Esophagus muscularis mucosa (tissue), 4 donors: Measurements from ENCODE around the gene STK35. TPM values are rescaled to one million over a fixed set of nuclear protein-coding genes. Genes with fewer than 3 reads are reported as not detected.
A peak's percentile ranks its signal among the peaks of the same experiment; 100 is the strongest.

Experiments
- DNase-seq: peaks from one replicate; pipeline ENCODE4 v3.0.0-alpha.2; 2017; ENCODE audit errors: extremely low spot score
- H3K27ac ChIP-seq, 4 donors: fragments of 200-600 bp; sonication (generic); replicated peaks in 1 of 4; 1 replicate in 3 of 4; 2 replicates in 1 of 4; pipeline ENCODE4 v1.5.1; 2016 to 2019; ENCODE audit warnings: mild to moderate bottlenecking in 1 of 4
- H3K27me3 ChIP-seq, 4 donors: fragments of 200-600 bp; sonication (generic); one replicate each; pipeline versions ENCODE4 v1.5.1 to v1.6.0; 2016 to 2019
- H3K36me3 ChIP-seq, 4 donors: fragments of 200-600 bp; sonication (generic); one replicate each; pipeline ENCODE4 v1.5.1; 2016 to 2019
- H3K4me1 ChIP-seq, 4 donors: fragments of 200-600 bp; sonication (generic); one replicate each; pipeline ENCODE4 v1.5.1; 2016 to 2019
- H3K4me3 ChIP-seq, 4 donors: fragments of 200-600 bp; sonication (generic); 1 replicate in 2 of 4; 2 replicates in 2 of 4; pipeline ENCODE4 v1.5.1; 2016 to 2019; ENCODE audit warnings: mild to moderate bottlenecking in 4 of 4, moderate library complexity in 1 of 4
- H3K9me3 ChIP-seq, 4 donors: fragments of 200-600 bp; sonication (generic); 1 replicate in 3 of 4; 2 replicates in 1 of 4; pipeline ENCODE4 v1.5.1; 2016 to 2019
- CTCF ChIP-seq, 3 experiments: fragments of 200-600 bp in 2 of 3; fragments of 450-650 bp in 1 of 3; sonication (generic) in 2 of 3; IDR thresholded peaks; one replicate each; pipeline ENCODE4 v1.5.1; 2017 to 2019; ENCODE audit warnings: antibody characterized with exemption in 3 of 3, mild to moderate bottlenecking in 2 of 3, moderate library complexity in 1 of 3
- EP300 ChIP-seq: sonication (generic); formaldehyde crosslinking; IDR thresholded peaks from one replicate; pipeline ENCODE4 v1.6.1; 2017; ENCODE audit warnings: antibody characterized with exemption
- POLR2A ChIP-seq: fragments of 450-650 bp; IDR thresholded peaks from one replicate; pipeline ENCODE4 v1.6.1; 2017; ENCODE audit warnings: antibody characterized with exemption, moderate library complexity, mild to moderate bottlenecking, low read depth
- POLR2AphosphoS5 ChIP-seq, 2 donors: sonication (generic); formaldehyde crosslinking; IDR thresholded peaks; one replicate each; pipeline ENCODE4 v1.6.1; 2017; ENCODE audit warnings: antibody characterized with exemption in 2 of 2
- WGBS: methylation state at CpG from one replicate; pipeline ENCODE4 v1.1.5; 2018; 5-methylcytosine and 5-hydroxymethylcytosine counted together
- intact Hi-C: fragments of 100-400 bp; cut with DNase I; formaldehyde crosslinking; loops from one replicate; pipeline ENCODE4 v1.15.1; 2023
- total RNA-seq, 4 donors: library from RNA; depleted of rRNA; stranded (reverse); fragments of >200 nt; gene quantifications; one replicate each; pipeline versions ENCODE4 v1.1.0 to v1.2.1, GENCODE V29; 2016

The STK35 gene
- total RNA-seq, 4 donors from 2014 or later: 19.2 to 24.1 (median 22.8) TPM

GRCh38 chr20:2130062-2130591 is 28.5 kb downstream of the STK35 start:
- DNase-seq: no peak
- Histone ChIP-seq H3K9me3 (no peaks in the 10 kb centered on the region), H3K4me3 (no peak overlapping the region), H3K27me3 (no peaks in the 10 kb centered on the region), H3K4me1 (peaks cover 73 to 98% (median 87%) of the 10 kb centered on the region in 4 donors), H3K36me3 (peaks cover 0 to 4% (median 0%) of the 10 kb centered on the region in 4 donors), H3K27ac (peak overlapping the region in 3 of 4 donors; percentile 29 to 43 (median 35))
- TF ChIP-seq CTCF (IDR thresholded peaks at IDR 0.05) (no peak), EP300 (no peak), POLR2A (no peak), POLR2AphosphoS5 (IDR thresholded peaks at IDR 0.05) (no peak)
- intact Hi-C loops: no loop called here
- WGBS: 78% methylated on average over 15 of the region's 15 CpGs

DNA sequence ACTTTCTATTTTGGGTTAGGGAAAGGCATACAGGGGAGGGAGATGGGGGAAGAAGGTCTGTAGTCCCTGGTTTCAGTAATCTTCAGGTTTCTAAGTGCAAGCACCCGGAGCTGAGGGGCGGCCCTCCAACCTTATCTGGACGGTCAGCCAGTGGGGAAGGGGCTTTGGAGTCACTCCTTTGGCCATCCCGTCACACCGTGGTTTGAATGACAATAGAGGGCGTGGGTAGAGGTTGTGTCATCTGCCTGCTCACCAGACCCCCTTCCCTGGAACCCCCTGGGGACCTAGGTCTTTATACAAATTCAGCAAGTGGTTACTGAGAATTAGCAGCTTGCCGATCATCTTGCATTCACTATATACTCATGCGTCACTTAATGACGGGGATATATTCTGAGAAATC is 29.1 kb downstream of the STK35 start:
- peak overlapping the region in 2 of 4 donors; percentile 35 to 43 for H3K27ac ChIP-seq
- TF ChIP-seq CTCF (IDR thresholded peaks at IDR 0.05): no peak
- no peak for TF ChIP-seq EP300
- TF ChIP-seq POLR2A: no peak
- TF ChIP-seq POLR2AphosphoS5 (IDR thresholded peaks at IDR 0.05): no peak
- DNase-seq: no peak

GRCh38 chr20:2131366-2131765 is 29.7 kb downstream of the STK35 start:
- Histone ChIP-seq H3K4me3 (no peak overlapping the region), H3K9me3 (no peaks in the 10 kb centered on the region), H3K27me3 (no peaks in the 10 kb centered on the region), H3K27ac (peak overlapping the region; percentile 4 to 72 (median 50)), H3K36me3 (peaks cover 0 to 4% (median 0%) of the 10 kb centered on the region in 4 donors), H3K4me1 (peaks cover 69 to 98% (median 87%) of the 10 kb centered on the region in 4 donors)
- intact Hi-C loops: no loop called here
- DNase-seq: no peak
- TF ChIP-seq POLR2AphosphoS5 (IDR thresholded peaks at IDR 0.05) (no peak), EP300 (no peak), POLR2A (no peak)
- WGBS: 96% methylated on average over 3 of the region's 3 CpGs

More for the DNA sequence above, 29.1 kb downstream of the STK35 start:
- H3K4me1 ChIP-seq: peaks cover 73 to 98% (median 87%) of the 10 kb centered on the region in 4 donors
- intact Hi-C loops: no loop called here
- WGBS: 84% methylated on average over 9 of the region's 9 CpGs
- no peaks in the 10 kb centered on the region for H3K9me3 ChIP-seq
- no peak overlapping the region for H3K4me3 ChIP-seq
- no peaks in the 10 kb centered on the region for H3K27me3 ChIP-seq
- H3K36me3 ChIP-seq: peaks cover 0 to 4% (median 0%) of the 10 kb centered on the region in 4 donors

DNA sequence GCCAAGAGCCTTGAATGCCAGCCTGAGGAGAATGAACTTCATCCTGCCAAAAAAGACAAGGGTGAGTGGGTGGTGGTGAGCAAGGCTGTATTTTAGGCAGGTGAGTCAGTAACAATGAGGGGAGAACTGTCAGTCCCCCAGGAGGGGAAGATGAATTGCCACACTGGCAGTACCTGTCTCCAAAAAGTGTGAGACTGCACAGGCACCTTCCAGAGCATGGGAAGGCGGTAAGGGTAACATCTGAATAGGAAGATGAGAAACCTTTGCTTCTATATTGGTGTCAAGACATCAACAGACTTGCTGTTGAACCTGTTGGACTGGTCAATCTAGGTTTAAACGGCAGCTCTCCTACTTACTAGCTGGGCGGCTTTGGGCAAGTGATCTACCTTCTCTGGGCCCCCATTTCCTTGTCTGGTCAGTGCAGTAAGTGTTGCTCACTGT is 30.9 kb downstream of the STK35 start:
- H3K4me1 ChIP-seq: peaks cover 58 to 98% (median 87%) of the 10 kb centered on the region in 4 donors
- WGBS: 68% methylated on average over 3 of the region's 3 CpGs
- TF ChIP-seq POLR2AphosphoS5 (IDR thresholded peaks at IDR 0.05) (no peak), CTCF (IDR thresholded peaks at IDR 0.05) (no peak), EP300 (no peak), POLR2A (no peak)

GRCh38 chr20:2133318-2134183 is 31.9 kb downstream of the STK35 start:
- Histone ChIP-seq H3K4me1 (peaks cover 57 to 98% (median 92%) of the 10 kb centered on the region in 4 donors), H3K27ac (peak overlapping the region; percentile 45 to 72 (median 64)), H3K27me3 (no peaks in the 10 kb centered on the region), H3K9me3 (no peaks in the 10 kb centered on the region), H3K36me3 (no peaks in the 10 kb centered on the region), H3K4me3 (no peak overlapping the region)
- peak; percentile 16 to 33 for TF ChIP-seq POLR2AphosphoS5 (IDR thresholded peaks at IDR 0.05)
- no peak for TF ChIP-seq EP300
- intact Hi-C loops: no loop called here
- no peak for DNase-seq
- WGBS: 49% methylated on average over 9 of the region's 9 CpGs

More for the DNA sequence above, 30.9 kb downstream of the STK35 start:
- no peak for DNase-seq
- Histone ChIP-seq H3K9me3 (no peaks in the 10 kb centered on the region), H3K27ac (peak overlapping the region; percentile 45 to 72 (median 64)), H3K27me3 (no peaks in the 10 kb centered on the region), H3K36me3 (peaks cover 0 to 4% (median 0%) of the 10 kb centered on the region in 4 donors), H3K4me3 (no peak overlapping the region)
- intact Hi-C loops: no loop called here
